Hypothalamus (tissue), 51 donors: ENCODE data around the gene PCSK1N.
"Not testable (repeated sequence)": the region's sequence is repeated elsewhere in the genome, so short reads cannot be mapped to it uniquely, and the experiment has no call there.

Experiments
- DNase-seq, 51 donors: peaks; one replicate each; lab custom pipeline; 2025; lab: John Stamatoyannopoulos, UW

The PCSK1N gene, protein sequence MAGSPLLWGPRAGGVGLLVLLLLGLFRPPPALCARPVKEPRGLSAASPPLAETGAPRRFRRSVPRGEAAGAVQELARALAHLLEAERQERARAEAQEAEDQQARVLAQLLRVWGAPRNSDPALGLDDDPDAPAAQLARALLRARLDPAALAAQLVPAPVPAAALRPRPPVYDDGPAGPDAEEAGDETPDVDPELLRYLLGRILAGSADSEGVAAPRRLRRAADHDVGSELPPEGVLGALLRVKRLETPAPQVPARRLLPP

GRCh38 chrX:48835524-48836329 is at the start of gene PCSK1N:
PCSK1N (minus strand) TSS chrX:48835610; CDS start chrX:48835532, 78 bp downstream.
- peak in 35 of 51 donors; percentile 1 to 65 (median 25) for DNase-seq

DNA sequence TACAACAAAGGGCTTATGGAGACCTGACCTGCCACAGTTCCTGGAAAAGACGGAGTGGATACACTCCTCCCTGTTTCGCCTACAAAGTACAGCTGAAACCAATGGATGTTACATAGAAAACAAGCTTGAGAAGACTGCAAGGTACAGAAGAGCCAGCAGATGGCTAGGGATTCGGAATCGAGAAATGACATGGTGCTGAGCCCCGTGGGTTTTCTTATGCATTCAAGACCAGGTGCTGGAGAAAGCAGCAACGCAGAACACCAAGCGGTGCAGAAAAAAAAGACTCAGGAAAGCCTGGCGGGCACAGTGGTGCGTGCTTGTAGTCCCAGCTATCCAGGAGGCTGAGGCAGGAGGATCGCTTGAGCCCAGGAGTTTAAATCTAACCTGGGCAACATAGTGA is 48.3 kb upstream of the PCSK1N start:
- DNase-seq = no peak

- not testable (repeated sequence) for DNase-seq
These were observed 41.5 kb upstream of the PCSK1N start for GRCh38 chrX:48876944-48877343.

DNA sequence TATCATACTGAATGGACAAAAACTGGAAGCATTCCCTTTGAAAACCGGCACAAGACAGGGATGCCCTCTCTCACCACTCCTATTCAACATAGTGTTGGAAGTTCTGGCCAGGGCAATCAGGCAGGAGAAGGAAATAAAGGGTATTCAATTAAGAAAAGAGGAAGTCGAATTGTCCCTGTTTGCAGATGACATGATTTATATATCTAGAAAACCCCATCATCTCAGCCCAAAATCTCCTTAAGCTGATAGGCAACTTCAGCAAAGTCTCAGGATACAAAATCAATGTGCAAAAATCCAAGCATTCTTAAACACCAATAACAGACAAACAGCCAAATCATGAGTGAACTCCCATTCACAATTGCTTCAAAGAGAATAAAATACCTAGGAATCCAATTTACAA is 36.6 kb upstream of the PCSK1N start:
- DNase-seq = not testable (repeated sequence)

DNA sequence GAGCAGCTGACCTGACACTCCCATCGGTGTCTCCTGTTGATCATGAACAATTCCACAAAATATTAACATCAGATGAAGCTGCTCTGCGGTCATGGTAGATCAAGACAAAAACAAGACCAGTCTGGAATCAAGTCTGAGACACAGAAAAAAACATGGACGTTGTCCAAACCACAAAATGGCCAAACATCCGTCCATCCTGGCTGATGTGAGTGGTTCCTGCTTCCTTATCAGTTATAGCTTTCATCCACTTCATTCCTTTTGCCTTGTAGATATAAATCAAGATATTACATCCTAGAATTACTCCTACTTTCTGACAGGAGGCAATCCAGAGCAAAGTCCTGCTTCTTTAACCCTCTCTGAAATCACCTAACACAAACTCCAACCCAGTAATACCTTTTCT is 28.8 kb upstream of the PCSK1N start:
- DNase-seq = no peak

DNA sequence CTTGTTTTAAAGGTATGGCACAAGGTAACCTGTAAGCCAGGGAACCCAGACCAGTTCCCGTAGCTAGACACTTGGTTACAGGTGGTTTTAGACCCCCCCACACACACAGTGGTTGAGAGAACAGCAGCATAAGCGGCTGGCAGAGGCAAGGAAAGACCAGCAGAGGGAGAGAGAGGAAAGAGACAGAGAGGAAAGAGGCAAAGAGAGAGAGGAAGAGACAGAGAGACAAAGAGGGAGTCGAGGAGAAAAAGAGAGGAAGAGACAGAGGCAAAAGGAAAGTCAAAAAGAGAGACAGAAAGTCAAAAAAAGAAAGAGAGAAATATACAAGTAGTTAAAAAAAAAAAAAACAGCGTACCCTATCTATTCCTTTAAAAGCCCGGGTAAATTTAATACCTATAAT is 19.5 kb upstream of the PCSK1N start:
- DNase-seq = no peak

DNA sequence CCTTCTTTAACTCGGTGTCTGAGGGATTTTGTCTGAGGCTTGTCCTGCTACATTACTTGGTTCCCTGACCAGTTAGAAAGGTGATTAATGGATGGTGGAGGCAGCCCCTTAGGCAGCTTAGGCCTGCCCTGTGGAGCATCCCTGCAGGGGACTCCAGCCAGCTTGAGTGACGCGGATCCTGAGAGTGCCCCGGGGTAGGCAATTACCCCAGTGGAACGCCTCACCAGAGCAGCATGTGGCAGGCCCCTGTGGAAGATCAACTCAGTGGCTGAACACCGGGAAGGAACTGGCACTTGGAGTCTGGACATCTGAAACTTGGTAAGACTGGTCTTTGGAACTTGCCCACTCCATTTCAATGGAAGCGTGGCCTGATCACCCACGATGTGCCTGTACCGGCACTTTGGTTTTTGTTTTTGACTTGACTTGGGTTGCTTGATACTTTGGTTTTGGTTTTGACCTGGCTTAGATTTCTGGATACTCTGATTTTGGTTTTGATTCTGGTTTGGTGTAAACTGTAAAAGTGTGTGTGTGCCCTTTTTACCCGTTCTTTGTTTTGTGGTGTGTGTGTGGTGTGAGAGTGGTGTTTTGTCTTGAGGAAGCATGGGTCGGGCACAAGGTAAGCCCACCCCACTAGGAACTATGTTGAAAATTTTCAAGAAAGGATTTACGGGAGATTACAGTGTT is 18.9 kb upstream of the PCSK1N start:
- DNase-seq = not testable (repeated sequence)

GRCh38 chrX:48853494-48853893 is 18.1 kb upstream of the PCSK1N start:
- not testable (repeated sequence) for DNase-seq

DNA sequence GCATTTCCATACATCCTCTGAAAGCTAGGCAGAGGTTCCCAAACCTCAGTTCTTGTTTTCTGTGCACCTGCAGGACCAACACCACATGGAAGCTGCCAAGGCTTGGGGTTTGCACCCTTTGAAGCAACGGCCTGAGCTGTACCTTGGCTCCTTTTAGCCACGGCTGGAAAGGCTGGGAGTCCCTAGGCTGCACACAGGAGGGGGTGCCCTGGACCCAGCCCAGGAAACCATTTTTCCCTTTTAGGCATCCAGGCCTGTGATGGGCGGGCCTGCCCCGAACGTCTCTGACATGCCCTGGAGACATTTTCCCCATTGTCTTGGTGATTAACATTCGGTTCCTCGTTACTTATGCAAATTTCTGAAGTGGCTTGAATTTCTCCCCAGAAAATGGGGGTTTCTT is 17.4 kb upstream of the PCSK1N start:
- DNase-seq = no peak

- DNase-seq = no peak
These were observed 13.4 kb upstream of the PCSK1N start for GRCh38 chrX:48848847-48849246.

DNA sequence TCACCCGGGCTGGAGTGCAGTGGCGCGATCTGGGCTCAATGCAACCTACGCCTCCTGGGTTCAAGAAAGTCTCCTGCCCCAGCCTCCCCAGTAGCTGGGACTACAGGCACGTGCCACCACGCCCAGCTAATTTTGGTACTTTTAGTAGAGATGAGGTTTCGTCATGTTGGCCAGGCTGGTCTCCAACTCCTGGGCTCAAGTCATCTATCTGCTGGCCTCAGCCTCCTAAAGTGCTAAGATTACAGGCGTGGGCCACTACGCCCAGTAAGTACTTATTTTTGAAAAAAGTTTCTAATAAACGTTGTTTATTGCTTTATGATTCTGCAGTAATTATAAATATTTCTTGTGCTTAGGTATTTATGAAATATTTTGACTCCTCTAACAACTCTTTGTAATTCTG is 4.3 kb upstream of the PCSK1N start:
- no peak for DNase-seq

- peak in 1 of 51 donors; percentile 22 for DNase-seq
These were observed 1.1 kb downstream of the PCSK1N start for GRCh38 chrX:48834383-48834709.

- peak in 1 of 51 donors; percentile 8 for DNase-seq
These were observed 1.8 kb downstream of the PCSK1N start for GRCh38 chrX:48833542-48834138.

- no peak for DNase-seq
These were observed 3.5 kb downstream of the PCSK1N start for GRCh38 chrX:48831909-48832291.

DNA sequence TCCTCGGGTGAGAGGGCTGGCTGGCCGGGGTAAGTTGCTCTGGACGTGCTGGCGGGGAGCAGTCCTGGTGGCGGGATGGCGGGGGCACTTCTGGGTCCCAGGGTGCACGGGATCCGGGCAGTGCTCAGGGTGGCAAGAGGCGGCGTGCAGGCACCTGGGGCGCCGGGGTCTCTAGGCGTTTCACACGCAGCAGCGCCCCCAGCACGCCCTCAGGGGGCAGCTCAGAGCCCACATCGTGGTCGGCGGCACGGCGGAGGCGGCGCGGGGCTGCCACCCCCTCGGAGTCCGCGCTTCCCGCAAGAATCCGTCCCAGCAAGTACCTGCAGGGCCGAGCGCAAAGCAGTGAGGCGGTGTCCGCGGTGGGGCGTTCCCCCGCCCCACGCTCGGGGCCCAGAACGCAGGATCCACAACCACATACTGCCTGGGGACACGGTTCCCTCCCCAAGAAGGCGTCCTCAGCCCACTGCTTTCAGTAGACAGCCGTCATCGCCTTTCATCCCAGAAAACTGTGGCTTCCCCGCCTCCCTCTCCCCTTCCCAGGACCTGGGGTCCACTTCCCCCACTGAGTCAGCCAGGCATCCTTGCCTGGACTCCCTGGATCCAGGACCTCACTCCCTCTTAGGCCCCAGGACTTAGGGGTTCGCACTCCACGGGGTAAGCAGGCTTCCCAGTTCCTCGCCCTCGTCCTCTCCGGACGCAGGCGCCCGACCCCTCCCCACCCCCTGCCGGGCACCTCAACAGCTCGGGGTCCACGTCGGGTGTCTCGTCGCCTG is 4.1 kb downstream of the PCSK1N start:
- DNase-seq = no peak

DNA sequence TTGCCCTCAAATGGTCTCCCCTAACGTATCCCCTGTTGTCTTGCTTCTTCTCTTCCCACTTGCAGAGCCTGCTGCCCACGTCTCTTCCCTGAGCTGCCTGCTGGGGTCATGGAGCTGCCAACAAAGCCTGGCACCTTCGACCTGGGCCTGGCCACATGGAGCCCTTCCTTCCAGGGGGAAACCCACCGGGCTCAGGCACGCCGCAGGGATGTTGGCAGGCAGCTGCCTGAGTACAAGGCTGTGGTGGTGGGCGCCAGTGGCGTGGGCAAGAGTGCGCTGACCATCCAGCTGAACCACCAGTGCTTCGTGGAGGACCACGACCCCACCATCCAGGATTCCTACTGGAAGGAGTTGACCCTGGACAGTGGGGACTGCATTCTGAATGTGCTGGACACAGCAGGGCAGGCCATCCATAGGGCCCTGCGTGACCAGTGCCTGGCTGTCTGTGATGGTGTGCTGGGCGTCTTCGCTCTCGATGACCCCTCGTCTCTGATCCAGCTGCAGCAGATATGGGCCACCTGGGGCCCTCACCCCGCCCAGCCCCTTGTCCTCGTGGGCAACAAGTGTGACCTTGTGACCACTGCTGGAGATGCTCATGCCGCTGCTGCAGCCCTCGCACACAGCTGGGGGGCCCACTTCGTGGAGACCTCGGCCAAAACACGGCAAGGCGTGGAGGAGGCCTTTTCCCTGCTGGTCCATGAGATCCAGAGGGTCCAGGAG is 6.2 kb downstream of the PCSK1N start:
- no peak for DNase-seq

GRCh38 chrX:48827654-48827968 is 7.8 kb downstream of the PCSK1N start:
- DNase-seq = no peak

DNA sequence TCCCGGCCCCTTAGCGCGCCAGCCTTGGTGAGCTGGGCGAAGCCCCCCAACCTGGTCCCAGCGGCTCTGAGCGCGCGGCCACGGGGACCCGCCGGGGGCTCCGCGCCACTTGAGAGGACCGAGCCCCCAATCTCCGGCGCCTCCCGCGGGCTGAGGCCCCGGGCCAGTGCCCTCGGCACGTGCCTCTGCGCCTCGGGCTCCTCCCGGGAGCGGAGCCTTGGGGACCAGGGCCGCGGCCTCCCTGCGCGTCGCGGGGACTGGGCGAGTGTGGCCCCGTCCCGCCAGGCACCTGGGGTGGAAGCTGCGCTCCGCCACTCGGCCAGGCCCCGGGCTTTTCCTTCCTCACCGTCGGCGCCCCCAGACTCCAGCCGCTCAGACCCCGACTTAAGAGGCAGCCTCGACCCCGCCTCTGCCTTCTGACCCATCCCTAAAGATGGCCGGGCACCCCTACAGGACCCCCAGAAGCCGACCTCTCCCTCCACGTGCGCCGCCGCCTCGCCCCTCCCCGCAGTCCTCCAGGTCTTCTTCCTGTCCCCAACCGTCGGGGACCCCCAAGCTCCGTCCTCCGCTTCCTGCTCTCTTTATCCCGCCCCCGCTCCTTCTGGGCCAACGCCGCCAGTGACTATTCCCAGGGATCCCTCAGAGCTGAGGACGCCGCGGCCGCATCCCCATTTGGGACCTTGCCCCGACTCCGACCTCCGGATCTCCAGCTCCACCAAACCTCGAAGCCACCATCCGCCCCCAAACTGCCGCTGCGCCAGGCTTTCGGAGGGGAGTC is 8.3 kb downstream of the PCSK1N start:
- DNase-seq = no peak
